ENCODE measurements around the gene CCNC. TPM values are rescaled to one million over a fixed set of nuclear protein-coding genes. Genes with fewer than 3 reads are reported as not detected.

CCNC gene, protein sequence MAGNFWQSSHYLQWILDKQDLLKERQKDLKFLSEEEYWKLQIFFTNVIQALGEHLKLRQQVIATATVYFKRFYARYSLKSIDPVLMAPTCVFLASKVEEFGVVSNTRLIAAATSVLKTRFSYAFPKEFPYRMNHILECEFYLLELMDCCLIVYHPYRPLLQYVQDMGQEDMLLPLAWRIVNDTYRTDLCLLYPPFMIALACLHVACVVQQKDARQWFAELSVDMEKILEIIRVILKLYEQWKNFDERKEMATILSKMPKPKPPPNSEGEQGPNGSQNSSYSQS
- total RNA-seq (2014; rRNA removed; shearing (Covaris generic)): 93.1 and 102 TPM in 2 replicates

DNA sequence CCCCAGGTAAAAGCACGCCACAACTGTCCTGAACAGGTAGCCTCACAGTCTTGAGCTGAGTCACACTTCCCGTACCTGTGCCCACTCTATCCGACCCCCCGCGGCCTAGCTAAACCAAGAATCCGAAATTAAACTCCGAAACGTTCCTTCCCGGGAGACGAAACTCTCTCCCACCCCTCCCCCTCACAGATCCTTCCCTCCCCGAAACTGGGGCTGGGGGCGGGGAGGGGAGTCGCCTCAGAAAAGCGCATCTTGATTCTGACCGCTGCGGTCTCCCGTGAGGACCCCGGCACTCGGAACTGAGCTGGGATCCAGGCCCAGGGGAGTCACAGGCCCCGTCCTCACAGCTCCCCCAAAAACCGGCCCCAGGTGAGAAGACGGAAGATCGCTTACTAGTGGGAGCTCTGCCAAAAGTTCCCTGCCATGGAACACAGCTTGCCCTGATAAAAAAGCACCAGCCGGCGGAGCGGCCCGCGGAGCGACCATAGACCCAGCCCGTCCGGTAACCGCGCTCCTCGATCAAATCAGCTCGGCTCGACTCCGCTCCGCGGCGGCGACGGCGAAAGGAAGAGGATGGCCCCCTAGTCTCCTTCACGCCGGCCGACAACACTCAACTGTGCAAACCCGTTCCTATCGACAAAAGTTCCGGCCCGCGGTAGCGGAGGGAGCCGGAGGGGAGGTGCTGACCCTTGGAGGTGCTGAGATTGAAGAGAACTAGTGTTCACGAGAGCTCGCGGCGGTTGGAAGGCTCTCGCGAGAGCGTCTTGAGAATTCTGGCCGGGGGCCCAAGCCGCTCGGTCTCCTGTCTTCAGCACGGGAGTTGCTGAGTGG lies at the start of gene CCNC:
Gene CCNC, minus strand, starts transcription at position 558 of the 831 bp plus-strand sequence. Its CDS starts 133 bp downstream, at position 425.
- peak; percentile 92 for DNase-seq (ENCODE audit: low spot score)

DNA sequence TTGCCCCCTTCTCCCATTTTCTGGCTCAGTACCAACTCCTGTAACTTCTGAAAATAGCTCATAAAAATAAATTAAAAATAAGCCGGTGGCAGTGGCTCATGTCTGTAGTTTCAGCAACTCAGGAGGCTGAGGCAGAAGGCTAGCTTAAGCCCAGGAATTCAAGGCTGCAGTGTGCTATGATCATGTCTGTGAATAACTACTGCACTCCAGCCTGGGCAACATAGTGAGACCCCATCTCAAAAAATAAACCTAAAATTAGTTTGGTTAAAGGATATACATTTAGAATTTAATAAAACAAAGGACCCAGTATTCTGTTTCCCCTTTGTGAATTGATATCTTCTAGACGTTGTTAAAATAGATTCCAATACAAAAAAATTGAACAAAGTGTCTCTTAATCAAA lies 48.7 kb upstream of the CCNC start:
- no peak for DNase-seq (ENCODE audit: low spot score)

DNA sequence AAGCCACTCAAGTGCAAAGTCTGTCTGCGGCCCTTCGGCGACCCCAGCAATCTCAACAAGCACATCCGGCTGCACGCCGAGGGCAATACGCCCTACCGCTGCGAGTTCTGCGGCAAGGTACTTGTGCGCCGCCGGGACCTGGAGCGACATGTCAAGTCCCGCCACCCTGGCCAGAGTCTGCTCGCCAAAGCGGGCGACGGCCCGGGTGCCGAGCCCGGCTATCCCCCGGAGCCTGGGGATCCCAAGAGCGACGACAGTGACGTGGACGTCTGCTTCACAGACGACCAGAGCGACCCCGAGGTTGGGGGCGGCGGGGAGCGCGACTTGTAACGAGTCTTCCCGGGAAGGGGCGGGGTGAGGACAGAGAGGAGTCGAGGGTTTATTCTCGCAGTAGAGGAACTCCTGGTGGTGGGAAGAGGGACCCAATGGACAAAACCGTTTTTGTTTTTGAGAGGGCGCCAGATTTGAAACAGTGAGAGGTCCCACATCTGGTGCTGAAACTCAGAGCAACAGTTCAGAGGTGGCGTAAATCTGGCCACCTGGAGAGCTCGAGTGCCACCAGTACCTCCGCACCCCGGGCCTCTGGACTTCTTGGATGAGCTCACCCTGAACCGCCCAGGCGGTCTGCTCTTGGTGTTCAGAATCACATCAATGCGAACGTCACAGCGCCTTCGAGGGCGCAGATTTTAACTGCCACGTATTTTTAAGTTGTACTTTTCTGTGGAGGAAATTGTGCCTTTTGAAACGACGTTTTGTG lies 46.1 kb upstream of the CCNC start:
- DNase-seq (ENCODE audit: low spot score): no peak

DNA sequence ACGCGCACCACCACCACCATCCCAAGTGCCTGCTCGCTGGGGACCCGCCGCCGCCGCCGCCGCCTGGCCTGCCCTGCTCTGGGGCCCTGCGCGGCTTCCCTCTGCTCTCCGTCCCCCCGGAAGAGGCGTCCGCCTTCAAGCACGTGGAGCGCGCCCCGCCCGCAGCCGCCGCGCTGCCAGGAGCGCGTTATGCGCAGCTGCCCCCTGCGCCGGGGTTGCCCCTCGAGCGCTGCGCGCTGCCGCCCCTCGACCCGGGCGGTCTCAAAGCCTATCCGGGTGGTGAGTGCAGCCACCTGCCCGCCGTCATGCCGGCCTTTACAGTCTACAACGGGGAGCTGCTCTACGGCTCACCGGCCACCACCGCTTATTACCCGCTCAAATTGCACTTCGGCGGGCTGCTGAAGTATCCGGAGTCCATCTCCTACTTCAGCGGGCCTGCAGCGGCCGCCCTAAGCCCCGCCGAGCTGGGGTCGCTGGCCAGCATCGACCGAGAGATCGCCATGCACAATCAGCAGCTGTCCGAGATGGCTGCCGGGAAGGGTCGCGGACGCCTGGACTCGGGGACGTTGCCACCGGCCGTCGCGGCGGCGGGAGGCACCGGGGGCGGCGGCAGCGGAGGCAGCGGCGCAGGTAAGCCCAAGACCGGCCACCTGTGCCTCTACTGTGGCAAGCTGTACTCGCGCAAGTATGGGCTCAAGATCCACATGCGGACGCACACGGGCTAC lies 45.4 kb upstream of the CCNC start:
- no peak for DNase-seq (ENCODE audit: low spot score)

DNA sequence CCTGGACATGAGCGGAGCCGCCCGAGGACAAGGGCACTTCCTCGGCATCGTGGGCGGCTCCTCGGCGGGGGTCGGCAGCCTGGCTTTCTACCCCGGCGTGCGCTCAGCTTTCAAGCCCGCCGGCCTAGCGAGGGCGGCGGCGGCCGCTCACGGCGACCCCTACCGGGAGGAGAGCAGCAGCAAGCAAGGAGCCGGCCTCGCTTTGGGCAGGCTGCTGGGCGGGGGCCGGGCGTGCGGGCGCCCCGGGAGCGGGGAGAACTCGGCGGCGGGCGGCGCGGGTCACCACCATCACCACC lies 44.9 kb upstream of the CCNC start:
- no peak for DNase-seq (ENCODE audit: low spot score)

DNA sequence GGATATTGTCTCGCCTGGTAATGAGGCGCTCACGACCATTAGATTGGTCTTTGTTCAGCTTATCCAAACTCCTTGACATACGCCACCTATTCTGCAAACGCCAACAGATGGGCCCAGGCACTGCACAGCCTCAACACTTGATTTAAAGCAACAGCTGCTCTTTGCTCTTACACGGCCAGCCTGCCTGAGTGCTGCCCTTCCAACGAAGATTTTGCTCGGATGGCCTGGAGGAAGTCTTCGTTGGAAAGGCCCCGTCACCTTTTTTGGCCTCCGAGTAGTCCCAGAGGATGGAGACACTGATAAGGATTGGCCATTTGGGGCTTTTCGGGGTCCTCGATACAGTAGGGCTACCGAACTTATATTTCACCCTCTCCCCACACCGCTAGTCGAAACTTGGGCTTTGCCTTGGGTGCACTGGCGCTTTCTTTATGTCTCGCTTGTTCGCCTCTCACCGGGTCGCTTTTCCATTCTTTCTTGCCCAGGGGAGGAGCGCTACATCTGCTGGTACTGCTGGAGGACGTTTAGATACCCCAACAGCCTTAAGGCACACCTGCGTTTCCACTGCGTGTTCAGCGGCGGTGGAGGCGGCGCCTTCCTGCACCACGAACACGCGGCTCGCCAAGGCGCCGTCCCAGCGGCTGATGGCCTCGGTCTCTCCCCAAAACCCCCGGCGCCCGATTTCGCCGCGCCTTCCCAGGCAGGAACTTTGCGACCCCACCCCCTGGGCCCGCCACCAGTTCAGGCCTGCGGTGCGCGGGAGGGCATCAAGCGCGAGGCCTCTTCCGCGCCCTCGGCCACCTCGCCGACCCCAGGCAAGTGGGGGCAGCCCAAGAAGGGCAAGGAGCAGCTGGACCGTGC lies 44.3 kb upstream of the CCNC start:
- no peak for DNase-seq (ENCODE audit: low spot score)

DNA sequence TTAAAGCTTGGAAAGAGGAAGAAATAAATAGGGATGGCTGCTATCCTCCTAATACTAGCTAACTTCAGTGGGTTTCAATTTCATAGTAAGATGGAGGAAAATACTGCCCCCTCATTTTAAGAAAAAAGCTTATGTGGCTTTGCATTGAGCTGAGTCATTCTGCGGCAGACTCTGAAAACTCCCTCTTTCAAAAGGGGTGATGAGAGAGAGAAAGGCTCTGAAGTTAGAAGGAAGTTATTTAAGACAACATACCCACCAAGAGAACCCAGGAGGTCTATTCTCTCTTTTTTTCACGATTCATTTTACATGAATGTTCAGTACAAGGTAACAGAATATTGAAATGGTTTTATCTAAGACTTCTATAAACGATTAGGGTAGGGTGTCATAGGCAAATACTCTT lies 42.7 kb upstream of the CCNC start:
- no peak for DNase-seq (ENCODE audit: low spot score)

DNA sequence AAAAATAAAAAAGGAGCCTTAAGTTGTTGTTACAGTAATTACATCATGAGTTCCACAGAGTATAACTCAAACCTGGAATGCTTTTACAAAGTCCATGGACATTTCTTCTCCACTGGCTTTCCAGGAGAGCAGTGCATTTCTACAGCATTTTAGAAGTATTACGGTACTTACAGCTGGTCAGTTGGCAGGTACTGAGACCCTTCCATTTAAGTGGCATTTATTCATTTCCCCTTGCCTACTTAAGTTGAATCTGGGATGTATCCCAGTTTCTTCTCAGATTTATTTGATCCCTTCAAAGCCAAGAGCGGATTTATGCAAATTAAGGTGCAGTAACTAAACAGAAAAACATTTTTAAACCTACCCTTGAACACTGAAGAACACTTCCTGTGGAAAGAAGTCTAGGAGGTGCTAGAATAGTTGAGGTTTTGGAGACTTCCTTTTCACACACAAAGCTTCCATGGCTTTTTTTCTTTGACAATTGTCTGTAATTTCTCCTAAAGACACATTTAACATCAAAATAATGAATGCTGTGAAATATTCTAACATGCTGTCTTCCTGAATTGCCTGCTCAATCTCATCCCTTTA lies 41.5 kb upstream of the CCNC start:
- DNase-seq (ENCODE audit: low spot score): no peak

DNA sequence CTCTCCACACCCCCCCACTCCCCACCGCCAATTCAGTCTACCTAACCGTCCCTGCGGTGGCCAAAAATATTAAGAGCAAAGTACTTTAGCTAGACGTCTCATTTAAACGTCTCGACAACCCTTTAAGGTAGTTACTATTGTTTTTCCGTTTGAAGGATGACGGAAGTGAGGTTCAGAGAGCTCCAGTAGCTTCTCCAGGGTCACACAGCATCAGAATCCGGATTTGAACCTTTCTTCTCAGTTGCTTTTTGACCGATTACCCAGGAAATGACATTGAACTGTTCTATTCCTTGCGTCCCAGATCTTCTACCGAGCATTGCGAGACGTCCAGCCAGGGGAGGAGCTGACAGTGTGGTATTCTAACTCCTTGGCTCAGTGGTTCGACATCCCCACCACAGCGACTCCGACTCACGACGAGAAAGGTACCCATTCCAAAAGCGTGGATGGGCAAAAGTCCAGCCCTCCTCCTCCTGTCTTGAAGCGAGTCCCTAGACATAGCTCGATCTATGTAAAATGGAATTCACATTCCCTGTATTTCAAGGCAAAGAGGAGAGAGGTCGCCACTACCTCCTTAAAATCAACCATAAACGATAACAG lies 40.5 kb upstream of the CCNC start:
- no peak for DNase-seq (ENCODE audit: low spot score)

DNA sequence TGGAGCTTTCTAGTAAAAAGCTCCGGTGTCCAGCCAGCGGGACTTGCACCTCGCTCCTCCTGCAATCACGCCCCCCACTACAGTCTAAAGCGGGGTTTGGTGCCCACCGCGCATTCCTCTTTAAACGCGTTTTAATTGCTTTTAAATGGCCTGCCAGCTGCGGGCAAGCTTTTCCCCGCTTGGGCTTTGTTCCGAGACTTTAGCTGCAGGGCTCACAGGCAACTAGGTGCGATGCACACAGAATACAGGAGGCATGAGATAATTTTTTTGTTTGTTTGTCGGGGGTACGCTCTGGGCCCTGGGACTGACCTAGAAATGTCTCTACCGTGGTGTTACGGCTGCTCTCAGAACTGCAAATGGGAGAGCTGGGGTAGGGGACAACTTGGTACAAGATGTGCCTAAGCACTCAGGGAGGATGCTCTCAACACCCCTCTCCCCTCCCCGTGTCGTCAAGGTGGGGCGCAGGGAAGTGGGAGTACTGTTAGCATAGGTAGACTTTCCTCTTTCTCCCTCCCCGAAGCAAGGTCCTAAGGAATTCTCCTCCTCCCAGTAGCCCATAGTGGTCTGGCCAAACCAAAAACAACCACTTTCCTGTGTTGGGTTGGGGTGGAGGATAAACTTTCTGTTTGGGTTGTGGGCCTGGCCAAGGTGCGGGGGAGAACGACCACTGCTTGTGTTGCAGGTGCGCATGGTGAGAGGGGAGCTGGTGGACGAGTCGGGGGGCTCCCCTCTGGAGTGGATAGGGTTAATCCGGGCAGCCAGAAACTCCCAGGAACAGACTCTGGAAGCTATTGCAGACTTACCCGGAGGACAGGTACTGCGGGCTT lies 39.8 kb upstream of the CCNC start:
- no peak for DNase-seq (ENCODE audit: low spot score)

DNA sequence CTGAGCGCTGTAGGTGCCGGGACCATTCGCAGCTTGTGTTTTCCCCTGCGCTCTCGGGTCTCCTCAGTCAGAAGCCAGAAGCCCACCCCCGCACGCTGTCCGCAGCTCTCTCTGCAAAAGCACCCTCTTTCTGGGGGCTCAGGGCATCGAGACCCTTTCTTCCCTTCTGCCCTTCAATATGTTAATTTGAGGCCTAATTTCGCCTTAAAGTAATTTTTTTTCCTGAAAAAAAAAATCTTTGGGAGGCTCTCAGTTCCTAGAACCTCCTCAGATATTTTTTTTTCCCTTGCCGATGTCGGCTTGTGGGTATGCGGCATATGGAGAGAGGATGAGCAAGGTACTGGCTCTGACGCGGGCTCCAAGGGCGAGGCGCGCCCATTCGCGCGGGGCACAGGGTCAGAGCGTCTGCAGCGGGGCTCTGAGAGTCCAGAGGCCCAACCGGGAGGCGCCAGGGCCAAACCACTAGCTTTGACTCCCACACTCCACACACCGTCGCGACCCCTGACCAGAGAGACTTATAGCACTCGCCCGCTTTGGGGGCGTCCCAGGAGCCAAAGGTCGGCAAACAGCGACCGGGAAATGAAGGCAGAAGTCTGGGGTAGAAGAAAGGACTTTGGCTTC lies 39.1 kb upstream of the CCNC start:
- no peak for DNase-seq (ENCODE audit: low spot score)

DNA sequence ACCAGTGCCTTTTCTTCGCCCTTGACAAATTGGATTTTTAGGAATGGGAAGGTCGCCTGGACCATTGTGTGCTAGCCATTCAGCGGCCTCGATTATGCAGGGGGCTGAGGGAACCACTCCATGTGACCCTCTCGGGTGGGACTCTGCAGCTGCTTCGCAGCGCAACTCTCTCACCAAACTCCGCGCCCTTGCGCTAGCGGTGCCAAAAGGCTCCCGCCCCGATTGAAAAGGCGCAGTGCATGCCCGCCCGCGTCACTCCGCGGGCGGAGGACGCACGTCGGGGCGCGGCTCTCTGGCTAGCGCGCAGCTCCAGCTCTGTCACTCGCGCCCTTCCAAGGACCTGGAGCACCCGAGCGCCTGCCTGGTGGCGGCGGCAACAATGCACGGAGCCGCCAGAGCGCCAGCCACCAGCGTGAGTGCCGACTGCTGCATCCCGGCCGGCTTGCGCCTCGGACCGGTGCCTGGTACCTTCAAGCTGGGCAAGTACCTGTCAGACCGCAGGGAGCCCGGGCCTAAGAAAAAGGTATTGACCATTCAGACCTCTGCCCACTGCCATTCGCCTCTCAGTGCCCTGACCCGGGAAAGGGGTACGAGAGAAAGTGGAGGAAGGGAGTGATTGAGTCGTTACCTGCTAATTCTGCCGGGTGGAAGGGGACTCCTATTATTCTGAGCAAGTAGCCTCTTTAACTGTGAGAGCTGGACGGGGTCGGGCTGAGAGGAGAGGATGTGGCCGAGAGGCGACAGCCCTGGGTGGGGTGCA lies 38.4 kb upstream of the CCNC start, which contains the start of gene PRDM13:
Gene PRDM13, plus strand, starts transcription at position 178 of the 760 bp plus-strand sequence. Its CDS starts 202 bp downstream, at position 380.
- DNase-seq (ENCODE audit: low spot score): no peak

DNA sequence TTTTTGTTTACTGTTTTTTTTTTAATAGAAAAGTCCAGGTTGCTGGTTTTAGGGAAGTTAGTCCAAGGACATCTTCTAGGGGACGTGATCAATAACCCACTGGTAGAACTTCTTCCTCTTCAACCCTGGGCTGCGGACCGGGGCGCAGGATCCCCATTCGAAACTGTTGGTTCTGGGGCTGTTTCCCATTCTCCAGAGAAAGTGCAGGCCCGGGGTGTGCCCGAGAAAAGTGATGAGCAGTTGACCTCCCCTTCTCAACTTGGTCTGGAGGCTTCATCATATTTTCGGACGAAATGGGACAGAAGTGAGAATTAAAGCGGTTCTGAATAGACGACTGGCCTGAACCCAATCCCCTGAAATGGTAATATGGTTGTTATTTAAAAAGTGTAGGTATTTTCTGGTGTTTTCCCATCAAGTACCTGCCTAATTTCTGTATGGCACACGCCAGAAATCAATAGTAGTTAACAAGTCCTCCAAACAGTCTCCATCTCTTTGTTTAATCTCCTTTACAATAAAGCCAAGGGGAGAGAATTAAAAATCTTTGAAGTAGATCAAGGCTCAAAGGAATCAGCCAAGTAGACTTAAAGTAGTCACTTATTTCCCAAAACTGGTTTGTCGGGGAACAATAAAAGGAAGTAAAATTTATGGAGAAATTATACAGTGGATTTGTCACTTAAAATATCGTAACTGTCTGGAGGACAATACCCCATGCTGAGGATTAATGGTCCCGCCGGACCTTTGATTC lies 37.6 kb upstream of the CCNC start:
- no peak for DNase-seq (ENCODE audit: low spot score)

DNA sequence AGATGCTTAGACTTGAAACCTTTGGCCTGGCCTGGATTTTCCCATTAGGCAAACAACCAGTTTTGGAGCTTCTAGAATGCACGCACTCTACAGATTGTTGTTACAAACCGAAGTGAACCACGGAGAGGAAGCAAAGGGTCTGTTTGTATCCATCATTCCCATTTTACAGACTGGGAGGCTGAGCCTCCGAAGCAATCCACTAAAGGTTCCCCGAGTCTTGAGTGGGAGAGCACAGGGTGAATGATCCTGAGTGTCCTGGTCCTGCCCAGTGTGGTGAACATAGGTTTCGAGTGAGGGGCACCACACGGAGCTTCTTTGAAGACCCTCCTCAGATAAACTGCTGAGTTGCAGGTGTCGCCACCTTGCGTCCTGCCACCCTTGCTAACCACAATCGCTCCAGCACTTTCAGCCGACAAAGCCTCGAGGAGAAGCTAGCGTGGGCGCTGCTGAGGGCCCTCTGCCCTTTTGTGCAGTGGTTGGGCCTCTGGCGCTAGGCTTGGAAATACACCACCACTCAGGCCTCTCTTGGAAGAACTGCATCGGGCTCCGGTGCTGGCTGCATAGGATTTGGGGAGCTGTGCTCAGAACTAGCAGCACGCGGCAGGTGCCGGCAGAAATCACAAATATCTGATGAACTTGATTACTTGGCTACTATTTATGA lies 36.7 kb upstream of the CCNC start:
- DNase-seq (ENCODE audit: low spot score): no peak

DNA sequence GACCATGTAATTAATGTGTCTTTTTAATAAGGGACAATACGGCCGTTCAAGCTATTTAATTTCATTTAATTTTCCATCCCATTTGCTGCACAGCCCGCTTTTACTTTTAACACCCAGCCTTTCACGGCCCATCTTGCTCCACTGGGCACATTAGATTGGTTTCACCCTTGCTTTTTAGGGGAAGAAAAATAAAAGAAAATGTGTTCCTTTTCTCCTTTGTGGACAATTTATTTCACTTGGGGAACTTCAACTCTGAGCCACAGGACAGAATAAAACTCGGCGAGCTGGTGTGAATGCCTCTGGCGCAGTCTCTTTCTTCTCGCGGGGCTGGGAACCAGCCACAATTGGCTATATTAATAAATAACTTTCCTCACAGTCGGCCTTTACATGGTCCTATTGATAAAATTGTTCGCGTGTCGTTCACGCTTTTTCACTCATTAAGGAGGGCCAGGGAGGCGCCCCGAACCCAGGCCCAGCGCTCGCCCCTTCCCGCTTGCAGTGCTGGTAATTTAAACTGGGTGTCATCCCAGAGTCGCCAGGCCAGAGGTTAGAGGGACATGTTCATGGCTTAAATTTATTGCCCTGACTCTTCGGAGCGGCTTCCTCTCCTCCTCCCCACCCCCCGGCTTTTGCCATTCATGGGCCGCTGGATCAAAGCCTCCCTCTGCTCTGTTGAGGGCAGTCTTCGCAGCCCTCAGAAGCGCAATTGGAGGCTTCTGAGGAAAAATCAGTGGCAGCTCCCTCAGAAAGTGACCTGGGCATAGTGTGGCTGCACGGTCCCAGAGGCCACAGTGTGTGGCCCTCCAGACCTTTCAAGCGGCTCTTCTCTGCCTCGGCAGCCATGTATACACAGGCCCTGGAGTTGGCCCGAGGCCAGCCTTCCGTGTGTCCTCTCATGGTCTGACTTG lies 36.0 kb upstream of the CCNC start:
- no peak for DNase-seq (ENCODE audit: low spot score)

Measured in A172 (cell line).